C4-2B (cell line): ENCODE data around the gene IFITM5.
"Not testable (repeated sequence)": the region's sequence is repeated elsewhere in the genome, so short reads cannot be mapped to it uniquely, and the experiment has no call there.

Experiments
- ZFX ChIP-seq: fragments of 450-650 bp; IDR thresholded peaks from 2 replicates; pipeline ENCODE4 v1.6.1; 2017
- TF ChIP-seq, protein P1 (sequence below): fragments of 450-650 bp; conservative IDR thresholded peaks from 2 replicates; pipeline ENCODE4 v1.5.1; 2017; ENCODE audit warnings: mild to moderate bottlenecking

- TF ChIP-seq, protein P1, sequence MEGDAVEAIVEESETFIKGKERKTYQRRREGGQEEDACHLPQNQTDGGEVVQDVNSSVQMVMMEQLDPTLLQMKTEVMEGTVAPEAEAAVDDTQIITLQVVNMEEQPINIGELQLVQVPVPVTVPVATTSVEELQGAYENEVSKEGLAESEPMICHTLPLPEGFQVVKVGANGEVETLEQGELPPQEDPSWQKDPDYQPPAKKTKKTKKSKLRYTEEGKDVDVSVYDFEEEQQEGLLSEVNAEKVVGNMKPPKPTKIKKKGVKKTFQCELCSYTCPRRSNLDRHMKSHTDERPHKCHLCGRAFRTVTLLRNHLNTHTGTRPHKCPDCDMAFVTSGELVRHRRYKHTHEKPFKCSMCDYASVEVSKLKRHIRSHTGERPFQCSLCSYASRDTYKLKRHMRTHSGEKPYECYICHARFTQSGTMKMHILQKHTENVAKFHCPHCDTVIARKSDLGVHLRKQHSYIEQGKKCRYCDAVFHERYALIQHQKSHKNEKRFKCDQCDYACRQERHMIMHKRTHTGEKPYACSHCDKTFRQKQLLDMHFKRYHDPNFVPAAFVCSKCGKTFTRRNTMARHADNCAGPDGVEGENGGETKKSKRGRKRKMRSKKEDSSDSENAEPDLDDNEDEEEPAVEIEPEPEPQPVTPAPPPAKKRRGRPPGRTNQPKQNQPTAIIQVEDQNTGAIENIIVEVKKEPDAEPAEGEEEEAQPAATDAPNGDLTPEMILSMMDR: not testable (repeated sequence)
- TF ChIP-seq ZFX: not testable (repeated sequence)
Observed at GRCh38 chr11:319121-319887, 20.0 kb upstream of the IFITM5 start.
